B cell (primary cell): ENCODE results near the gene PLD4. TPM values are rescaled to one million over a fixed set of nuclear protein-coding genes. Genes with fewer than 3 reads are reported as not detected.
A peak's percentile ranks its signal among the peaks of the same experiment; 100 is the strongest.

ENCODE experiments used
- ATAC-seq: fragments of 200-7000 bp; cut with Tn5 transposase; one replicate; pipeline ENCODE4 v1.10.0; 2021; ENCODE audit warnings: low read depth, mild to moderate bottlenecking, moderate number of reproducible peaks, moderate library complexity
- CTCF ChIA-PET: fragments of 350-600 bp; sonication (Branson Sonifier 250); formaldehyde crosslinking; loops from one replicate; lab custom pipeline; 2021; ENCODE audit warnings: antibody characterized with exemption, inconsistent platforms; lab: Charles Lee
- POLR2A ChIA-PET: fragments of 350-600 bp; sonication (Branson Sonifier 250); formaldehyde crosslinking; loops from one replicate; lab custom pipeline; 2021; ENCODE audit warnings: antibody characterized with exemption; lab: Charles Lee
- DNase-seq: peaks from one replicate; pipeline ENCODE4 v3.0.0; 2013
- H2AFZ ChIP-seq: 2 replicates; pipeline ENCODE4 v1.6.1; 2012; ENCODE audit warnings: mild to moderate bottlenecking, low read depth, low read length; ENCODE audit not compliant: insufficient read depth, poor library complexity, severe bottlenecking
- H3K27ac ChIP-seq, 2 donors: 1 replicate in 1 of 2; 2 replicates in 1 of 2; pipeline ENCODE4 v1.5.1; 2012 to 2013; ENCODE audit warnings: low read length in 2 of 2, mild to moderate bottlenecking in 2 of 2, moderate library complexity in 1 of 2
- H3K27me3 ChIP-seq, 4 experiments: fragments of 200-600 bp in 1 of 4; sonication (generic) in 1 of 4; replicated peaks in 1 of 4; 1 replicate in 2 of 4; 2 replicates in 2 of 4; pipeline versions ENCODE4 v1.6.1 to v1.7.0; 2013 to 2016; ENCODE audit warnings: low read length in 3 of 4, mild to moderate bottlenecking in 2 of 4, mixed read lengths in 1 of 4, moderate library complexity in 1 of 4; ENCODE audit not compliant: insufficient read depth in 4 of 4, control insufficient read depth in 3 of 4; ENCODE audit errors: control extremely low read depth in 1 of 4
- H3K36me3 ChIP-seq, 2 experiments: replicated peaks in 1 of 2; 1 replicate in 1 of 2; 2 replicates in 1 of 2; pipeline versions ENCODE4 v1.6.1 to v1.7.1; 2013; ENCODE audit warnings: low read length in 1 of 2; ENCODE audit not compliant: insufficient read depth in 2 of 2, control insufficient read depth in 1 of 2; ENCODE audit errors: control extremely low read depth in 1 of 2, extremely low read depth in 1 of 2
- H3K4me1 ChIP-seq, 2 donors: fragments of 200-600 bp in 1 of 2; sonication (generic) in 1 of 2; 1 replicate in 1 of 2; 2 replicates in 1 of 2; pipeline versions ENCODE4 v1.5.1 to v1.6.1; 2013 to 2017; ENCODE audit warnings: low read length in 2 of 2; ENCODE audit not compliant: control insufficient read depth in 2 of 2, insufficient read depth in 2 of 2
- H3K4me2 ChIP-seq: replicated peaks from 2 replicates; pipeline ENCODE3; 2012; ENCODE audit warnings: mild to moderate bottlenecking, low read depth, low read length; ENCODE audit not compliant: poor library complexity, severe bottlenecking
- H3K4me3 ChIP-seq, 5 experiments: fragments of 200-600 bp in 1 of 5; sonication (generic) in 1 of 5; 1 replicate in 3 of 5; 2 replicates in 2 of 5; pipeline versions ENCODE4 v1.5.1 to v1.7.0; 2011 to 2016; ENCODE audit warnings: low read length in 4 of 5, mild to moderate bottlenecking in 4 of 5, low read depth in 2 of 5, control low read depth in 1 of 5, moderate library complexity in 1 of 5; ENCODE audit not compliant: insufficient read depth in 1 of 5; ENCODE audit errors: control extremely low read depth in 1 of 5, extremely low read depth in 1 of 5
- H3K79me2 ChIP-seq: fragments of 200-600 bp; sonication (generic); one replicate; pipeline ENCODE4 v1.6.0; 2016; ENCODE audit warnings: low read length; ENCODE audit not compliant: control insufficient read depth, insufficient read depth
- H3K9ac ChIP-seq: fragments of 200-600 bp; sonication (generic); 2 replicates; pipeline ENCODE4 v1.6.1; 2017; ENCODE audit warnings: mild to moderate bottlenecking, low read length, moderate library complexity
- H3K9me3 ChIP-seq, 3 donors: one replicate each; pipeline versions ENCODE4 v1.6.1 to v1.7.1; 2013; ENCODE audit warnings: low read length in 2 of 3; ENCODE audit not compliant: control insufficient read depth in 2 of 3, insufficient read depth in 1 of 3; ENCODE audit errors: control extremely low read depth in 1 of 3
- H4K20me1 ChIP-seq: 2 replicates; pipeline ENCODE4 v1.6.0; 2012; ENCODE audit warnings: mild to moderate bottlenecking, low read length; ENCODE audit not compliant: insufficient read depth, control insufficient read depth, poor library complexity, severe bottlenecking
- H3K27ac Mint-ChIP-seq: one replicate; pipeline ENCODE4 v1.8.0; 2021; ENCODE audit warnings: mixed read lengths
- H3K27me3 Mint-ChIP-seq: one replicate; pipeline ENCODE4 v1.8.0; 2021; ENCODE audit warnings: mixed read lengths
- H3K4me1 Mint-ChIP-seq: one replicate; pipeline ENCODE4 v1.8.0; 2021; ENCODE audit warnings: mixed read lengths
- H3K4me3 Mint-ChIP-seq: one replicate; pipeline ENCODE4 v1.8.0; 2021; ENCODE audit warnings: mixed read lengths
- H3K9me3 Mint-ChIP-seq: one replicate; pipeline ENCODE4 v1.8.0; 2022; ENCODE audit warnings: mixed read lengths; ENCODE audit not compliant: insufficient read depth
- CTCF ChIP-seq: fragments of 200-600 bp; IDR thresholded peaks from one replicate; pipeline ENCODE4 v1.8.0; 2022; ENCODE audit warnings: antibody characterized with exemption, mild to moderate bottlenecking
- EZH2 ChIP-seq: IDR thresholded peaks from 2 replicates; pipeline ENCODE4 v1.6.1; 2012; ENCODE audit warnings: borderline replicate concordance, low read depth, mild to moderate bottlenecking, moderate library complexity, low read length; ENCODE audit not compliant: insufficient read depth, poor library complexity, severe bottlenecking
- WGBS: methylation state at CpG from one replicate; pipeline ENCODE4 v1.1.5; 2013; ENCODE audit warnings: missing lambda C conversion rate; ENCODE audit not compliant: insufficient coverage; 5-methylcytosine and 5-hydroxymethylcytosine counted together
- intact Hi-C: fragments of 100-400 bp; cut with micrococcal nuclease; formaldehyde crosslinking; loops from one replicate; pipeline ENCODE4 v1.10.0; 2022
- polyA plus RNA-seq: library from polyadenylated mRNA; depleted of rRNA; stranded (reverse); fragments of >200 nt; gene quantifications from 2 replicates; pipeline ENCODE4 v1.2.3, GENCODE V29; 2012
- total RNA-seq, 2 donors: library from RNA; stranded (reverse); fragments of 120-200 nt in 1 of 2; gene quantifications; 1 replicate in 1 of 2; 2 replicates in 1 of 2; pipeline versions ENCODE4 v1.2.3 to v1.2.4, GENCODE V29; 2013 to 2022

Gene PLD4
- total and polyA plus RNA-seq, 2 donors (not counting 1 experiment from before 2014, with no cell fraction given), result 49.9 to 79.7 TPM

- H3K9ac ChIP-seq, result peak overlapping the region; percentile 73
- POLR2A ChIA-PET, result no interaction called here
- peak; percentile 89 for DNase-seq
Measured at GRCh38 chr14:104926619-104927431, 2.1 kb downstream of the PLD4 start.

More at GRCh38 chr14:104926619-104927431, 2.1 kb downstream of the PLD4 start:
- Histone ChIP-seq H3K4me1 (peaks cover 52 to 60% of the 10 kb centered on the region in 2 donors), H3K4me3 (peak overlapping the region; percentile 8 to 74 (median 56)), H3K27ac (peak overlapping the region; percentile 81 to 84), H3K79me2 (peaks cover 42% of the 10 kb centered on the region), H3K36me3 (peaks cover 0 to 33% of the 10 kb centered on the region in 2 experiments), H3K9me3 (peaks cover 0 to 11% (median 0%) of the 10 kb centered on the region in 3 donors), H4K20me1 (peaks cover 34% of the 10 kb centered on the region), H3K27me3 (no peaks in the 10 kb centered on the region), H3K4me2 (peak overlapping the region; percentile 97), H2AFZ (peak overlapping the region; percentile 42)
- ATAC-seq, result peak; percentile 61
- Mint-ChIP-seq H3K9me3 (no peaks in the 10 kb centered on the region), H3K4me1 (peaks cover 63% of the 10 kb centered on the region), H3K27ac (peak overlapping the region; percentile 90), H3K4me3 (peak overlapping the region; percentile 86), H3K27me3 (no peaks in the 10 kb centered on the region)
- intact Hi-C loops, result loop anchor here (1.0 kb wide), 1 partner anchor 31 kb away; no protein-coding TSS in a partner anchor
- WGBS, result 19% methylated on average over 17 of the region's 21 CpGs
- CTCF ChIA-PET, result interaction anchor here (1.1 to 2.0 kb wide), 2 partner anchors 29 to 118 kb away, joined by 3 to 5 read pairs; no protein-coding TSS in a partner anchor
- TF ChIP-seq EZH2, result no peak
- TF ChIP-seq CTCF, result no peak
